ENCODE measurements around the gene DAD1.

DNA sequence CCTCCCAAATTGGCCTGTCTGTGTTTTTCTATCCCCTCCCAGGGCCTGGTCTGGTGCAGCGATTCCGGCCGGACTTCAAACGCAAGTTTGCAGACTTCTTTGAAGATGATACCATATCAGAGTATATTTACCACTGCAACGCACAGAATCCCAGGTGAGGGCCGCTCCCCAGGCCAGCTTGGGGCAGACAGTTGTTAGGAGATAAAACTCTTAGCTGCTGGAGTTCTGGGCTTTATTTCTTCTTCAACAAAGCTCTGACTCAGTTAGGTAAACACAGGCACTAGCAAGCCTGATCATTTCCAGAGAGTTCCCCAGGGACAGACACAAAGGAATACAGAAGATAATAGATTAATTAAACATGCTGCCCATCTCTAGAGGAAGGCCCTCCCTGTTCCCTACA lies 17.4 kb upstream of the DAD1 start:
- TF ChIP-seq POLR2A (IDR thresholded peaks at IDR 0.05; ENCODE audit: low read length) = no peak
- TF ChIP-seq GATA1 (IDR thresholded peaks at IDR 0.05; ENCODE audit: low read depth, low read length) = no peak
